CD4-positive, alpha-beta memory T cell (primary cell): Measurements from ENCODE around the gene IL17RD. TPM values are rescaled to one million over a fixed set of nuclear protein-coding genes. Genes with fewer than 3 reads are reported as not detected.
"Not testable (repeated sequence)": the region's sequence is repeated elsewhere in the genome, so short reads cannot be mapped to it uniquely, and the experiment has no call there.

Source experiments
- CTCF ChIA-PET: fragments of 350-600 bp; sonication (Branson Sonifier 250); formaldehyde crosslinking; loops from one replicate; lab custom pipeline; 2021; ENCODE audit warnings: inconsistent platforms; ENCODE audit not compliant: partially characterized antibody; lab: Charles Lee
- POLR2A ChIA-PET: fragments of 350-600 bp; sonication (Branson Sonifier 250); formaldehyde crosslinking; loops from one replicate; lab custom pipeline; 2021; ENCODE audit not compliant: partially characterized antibody; lab: Charles Lee
- DNase-seq, 5 donors: peaks; one replicate each; pipeline versions ENCODE4 v3.0.0 to v3.0.0-alpha.2; 2020 to 2022; ENCODE audit warnings: mixed read lengths in 1 of 5
- H3K27ac ChIP-seq: one replicate; pipeline ENCODE4 v1.7.0; 2013; ENCODE audit warnings: low read depth, low read length
- H3K27me3 ChIP-seq: 2 replicates; pipeline ENCODE4 v1.7.0; 2013; ENCODE audit warnings: mild to moderate bottlenecking, low read length, moderate library complexity; ENCODE audit not compliant: insufficient read depth
- H3K36me3 ChIP-seq: 2 replicates; pipeline ENCODE4 v1.7.0; 2013; ENCODE audit warnings: mild to moderate bottlenecking, low read length, moderate library complexity; ENCODE audit not compliant: insufficient read depth
- H3K4me1 ChIP-seq: 2 replicates; pipeline ENCODE4 v1.7.0; 2013; ENCODE audit warnings: mild to moderate bottlenecking, low read length, moderate library complexity; ENCODE audit not compliant: insufficient read depth
- H3K4me3 ChIP-seq, 2 donors: one replicate each; pipeline ENCODE4 v1.7.0; 2013; ENCODE audit warnings: low read length in 2 of 2, mild to moderate bottlenecking in 1 of 2
- H3K9me3 ChIP-seq, 2 donors: one replicate each; pipeline ENCODE4 v1.7.0; 2013; ENCODE audit warnings: low read length in 2 of 2, control low read depth in 1 of 2; ENCODE audit not compliant: control insufficient read depth in 1 of 2
- H3K27ac Mint-ChIP-seq, 7 donors: one replicate each; pipeline ENCODE4 v1.8.0; 2020 to 2021; ENCODE audit warnings: mixed read lengths in 7 of 7, mild to moderate bottlenecking in 6 of 7, inconsistent platforms in 3 of 7, moderate library complexity in 3 of 7
- H3K27me3 Mint-ChIP-seq, 2 donors: one replicate each; pipeline ENCODE4 v1.8.0; 2020 to 2021; ENCODE audit warnings: mixed read lengths in 2 of 2
- H3K36me3 Mint-ChIP-seq, 2 donors: one replicate each; pipeline ENCODE4 v1.8.0; 2020 to 2021; ENCODE audit warnings: mixed read lengths in 2 of 2, inconsistent platforms in 1 of 2, mild to moderate bottlenecking in 1 of 2
- H3K4me1 Mint-ChIP-seq, 4 donors: one replicate each; pipeline ENCODE4 v1.8.0; 2020 to 2021; ENCODE audit warnings: mixed read lengths in 4 of 4, mild to moderate bottlenecking in 1 of 4
- H3K4me3 Mint-ChIP-seq, 8 donors: one replicate each; pipeline ENCODE4 v1.8.0; 2020 to 2021; ENCODE audit warnings: mixed read lengths in 8 of 8, mild to moderate bottlenecking in 7 of 8, moderate library complexity in 6 of 8, inconsistent platforms in 3 of 8
- H3K9me3 Mint-ChIP-seq, 8 donors: one replicate each; pipeline ENCODE4 v1.8.0; 2020 to 2021; ENCODE audit warnings: mixed read lengths in 8 of 8, mild to moderate bottlenecking in 5 of 8, inconsistent platforms in 3 of 8, moderate library complexity in 1 of 8
- intact Hi-C: fragments of 100-400 bp; cut with micrococcal nuclease; formaldehyde crosslinking; loops from one replicate; pipeline ENCODE4 v1.15.1; 2023
- polyA plus RNA-seq, 2 donors: library from polyadenylated mRNA; unstranded; fragments of 300-500 nt; fragmentation: Illumina TruSeq; gene quantifications; one replicate each; pipeline ENCODE4 v1.2.3, GENCODE V29; 2021
- total RNA-seq, 2 experiments: library from RNA; stranded (reverse); gene quantifications; one replicate each; pipeline ENCODE4 v1.2.3, GENCODE V29; 2021

Gene IL17RD
- total and polyA plus RNA-seq, 4 experiments from 2014 or later: not detected

- Histone ChIP-seq H3K36me3 (no peaks in the 10 kb centered on the region), H3K27me3 (no peaks in the 10 kb centered on the region), H3K4me1 (no peaks in the 10 kb centered on the region), H3K4me3 (no peak overlapping the region), H3K27ac (no peak overlapping the region), H3K9me3 (no peaks in the 10 kb centered on the region)
- ChIA-PET CTCF (no interaction called here), POLR2A (no interaction called here)
- H3K27me3 Mint-ChIP-seq: peaks cover 3 to 17% of the 10 kb centered on the region in 2 donors
- no peak overlapping the region for H3K4me3 Mint-ChIP-seq
- DNase-seq: no peak
- intact Hi-C loops: no loop called here
- peaks cover 0 to 4% (median 0%) of the 10 kb centered on the region in 4 donors for H3K4me1 Mint-ChIP-seq
- H3K27ac Mint-ChIP-seq: no peak overlapping the region
- no peaks in the 10 kb centered on the region for H3K36me3 Mint-ChIP-seq
- no peaks in the 10 kb centered on the region for H3K9me3 Mint-ChIP-seq
Observed at GRCh38 chr3:57085211-57085610, 79.9 kb downstream of the IL17RD start.

GRCh38 chr3:57083266-57083995 lies 81.7 kb downstream of the IL17RD start:
- H3K36me3 Mint-ChIP-seq, intact Hi-C loops, H3K27ac Mint-ChIP-seq, H3K4me3 ChIP-seq, DNase-seq, H3K27ac ChIP-seq, H3K9me3 Mint-ChIP-seq, H3K36me3 ChIP-seq, H3K27me3 ChIP-seq, H3K9me3 ChIP-seq, H3K4me1 Mint-ChIP-seq, H3K4me1 ChIP-seq, POLR2A ChIA-PET, H3K4me3 Mint-ChIP-seq: not testable (repeated sequence)
- CTCF ChIA-PET: interaction anchor here (0.6 kb wide), 1 partner anchor 988 kb away, joined by 3 read pairs; no protein-coding TSS in a partner anchor
- H3K27me3 Mint-ChIP-seq: peaks cover 3 to 15% of the 10 kb centered on the region in 2 donors

DNA sequence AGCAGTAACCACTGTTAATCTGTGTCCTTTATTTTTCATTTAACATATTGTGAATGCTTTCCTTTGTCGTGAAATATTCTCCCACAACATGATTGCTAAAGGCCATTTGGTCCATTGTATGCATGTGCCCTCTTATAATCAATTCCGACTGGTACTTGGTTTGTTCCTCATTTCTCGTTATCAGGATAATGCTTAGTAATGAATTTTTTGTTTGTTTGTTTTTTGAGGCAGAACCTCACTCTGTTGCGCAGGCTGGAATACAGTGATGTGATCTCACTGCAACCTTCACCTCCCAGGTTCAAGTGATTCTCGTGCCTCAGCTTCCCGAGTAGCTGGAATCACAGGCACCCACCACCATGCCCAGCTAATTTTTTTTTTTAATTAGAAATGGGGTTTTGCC lies 82.7 kb downstream of the IL17RD start:
- Histone ChIP-seq H3K36me3 (no peaks in the 10 kb centered on the region), H3K27me3 (peaks cover 8% of the 10 kb centered on the region), H3K27ac (no peak overlapping the region), H3K4me3 (no peak overlapping the region), H3K9me3 (no peaks in the 10 kb centered on the region), H3K4me1 (peaks cover 10% of the 10 kb centered on the region)
- no peaks in the 10 kb centered on the region for H3K9me3 Mint-ChIP-seq
- no peak overlapping the region for H3K4me3 Mint-ChIP-seq
- H3K27me3 Mint-ChIP-seq: peaks cover 12 to 24% of the 10 kb centered on the region in 2 donors
- no peak for DNase-seq
- intact Hi-C loops: no loop called here
- no peaks in the 10 kb centered on the region for H3K36me3 Mint-ChIP-seq
- CTCF ChIA-PET: interaction anchor here (0.6 to 0.7 kb wide), 3 partner anchors 49 to 989 kb away, joined by 3 to 5 read pairs (median 3); no protein-coding TSS in a partner anchor
- POLR2A ChIA-PET: no interaction called here
- no peak overlapping the region for H3K27ac Mint-ChIP-seq
- peaks cover 3 to 18% (median 6%) of the 10 kb centered on the region in 4 donors for H3K4me1 Mint-ChIP-seq

- Mint-ChIP-seq H3K9me3 (no peaks in the 10 kb centered on the region), H3K36me3 (no peaks in the 10 kb centered on the region), H3K27ac (no peak overlapping the region), H3K4me3 (no peak overlapping the region), H3K27me3 (peaks cover 23 to 36% of the 10 kb centered on the region in 2 donors), H3K4me1 (peaks cover 3 to 22% (median 8%) of the 10 kb centered on the region in 4 donors)
- Histone ChIP-seq H3K4me1 (peaks cover 10% of the 10 kb centered on the region), H3K9me3 (no peaks in the 10 kb centered on the region), H3K4me3 (no peak overlapping the region), H3K27ac (no peak overlapping the region), H3K36me3 (no peaks in the 10 kb centered on the region), H3K27me3 (peaks cover 21% of the 10 kb centered on the region)
- intact Hi-C loops: no loop called here
- CTCF ChIA-PET: no interaction called here
- POLR2A ChIA-PET: no interaction called here
- DNase-seq: no peak
Observed at GRCh38 chr3:57081173-57081572, 84.0 kb downstream of the IL17RD start.

- H3K27me3 Mint-ChIP-seq: peaks cover 24 to 38% of the 10 kb centered on the region in 2 donors
- CTCF ChIA-PET: no interaction called here
- intact Hi-C loops: no loop called here
Observed at GRCh38 chr3:57080171-57080570, 85.0 kb downstream of the IL17RD start.

DNA sequence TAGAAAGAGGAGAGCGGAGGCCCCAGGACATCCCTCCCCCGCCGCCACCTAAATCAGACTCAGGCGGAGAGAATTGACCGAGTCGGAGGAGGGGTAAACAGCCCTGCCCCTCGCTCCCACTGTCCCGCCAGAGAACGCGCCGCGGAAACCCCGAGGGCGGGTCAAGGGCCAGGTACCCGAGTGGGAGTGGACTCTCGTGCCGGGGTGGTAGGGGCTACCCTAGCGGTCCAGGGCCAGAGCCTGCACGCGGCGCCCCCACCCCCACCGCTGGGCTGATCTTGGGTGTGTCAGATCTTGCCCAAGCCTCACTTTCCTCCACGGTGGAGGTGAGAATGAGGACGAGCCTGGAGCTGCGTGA lies 85.7 kb downstream of the IL17RD start:
- peak overlapping the region in 1 of 2 donors; percentile 28 for H3K4me3 ChIP-seq
- no peaks in the 10 kb centered on the region for H3K9me3 ChIP-seq
- no peaks in the 10 kb centered on the region for H3K36me3 ChIP-seq
- Mint-ChIP-seq H3K4me1 (peaks cover 3 to 22% (median 8%) of the 10 kb centered on the region in 4 donors), H3K27me3 (peaks cover 27 to 46% of the 10 kb centered on the region in 2 donors), H3K36me3 (peaks cover 0 to 3% of the 10 kb centered on the region in 2 donors), H3K4me3 (peak overlapping the region in 7 of 8 donors; percentile 4 to 86 (median 67)), H3K27ac (no peak overlapping the region), H3K9me3 (no peaks in the 10 kb centered on the region)
- H3K27ac ChIP-seq: no peak overlapping the region
- intact Hi-C loops: no loop called here
- ChIA-PET POLR2A (no interaction called here), CTCF (no interaction called here)
- H3K27me3 ChIP-seq: peaks cover 24% of the 10 kb centered on the region
- H3K4me1 ChIP-seq: peaks cover 10% of the 10 kb centered on the region
- DNase-seq: no peak

More at GRCh38 chr3:57080171-57080570, 85.0 kb downstream of the IL17RD start:
- Histone ChIP-seq H3K4me3 (no peak overlapping the region), H3K27me3 (peaks cover 24% of the 10 kb centered on the region), H3K36me3 (no peaks in the 10 kb centered on the region), H3K27ac (no peak overlapping the region), H3K4me1 (peaks cover 10% of the 10 kb centered on the region), H3K9me3 (no peaks in the 10 kb centered on the region)
- H3K4me3 Mint-ChIP-seq: peak overlapping the region; percentile 4 to 86 (median 64)
- no peaks in the 10 kb centered on the region for H3K9me3 Mint-ChIP-seq
- H3K36me3 Mint-ChIP-seq: peaks cover 0 to under 1% of the 10 kb centered on the region in 2 donors
- POLR2A ChIA-PET: no interaction called here
- DNase-seq: no peak
- no peak overlapping the region for H3K27ac Mint-ChIP-seq
- peaks cover 3 to 22% (median 8%) of the 10 kb centered on the region in 4 donors for H3K4me1 Mint-ChIP-seq

- no peak overlapping the region for H3K27ac Mint-ChIP-seq
- ChIA-PET POLR2A (no interaction called here), CTCF (no interaction called here)
- H3K27me3 ChIP-seq: peaks cover 24% of the 10 kb centered on the region
- H3K36me3 Mint-ChIP-seq: peaks cover 0 to 3% of the 10 kb centered on the region in 2 donors
- peak overlapping the region; percentile 66 to 82 (median 75) for H3K4me3 Mint-ChIP-seq
- intact Hi-C loops: no loop called here
- H3K27ac ChIP-seq: no peak overlapping the region
- H3K4me1 Mint-ChIP-seq: peaks cover 3 to 22% (median 8%) of the 10 kb centered on the region in 4 donors
- peaks cover 10% of the 10 kb centered on the region for H3K4me1 ChIP-seq
- H3K4me3 ChIP-seq: peak overlapping the region in 1 of 2 donors; percentile 49
- H3K9me3 Mint-ChIP-seq: no peaks in the 10 kb centered on the region
- DNase-seq: peak in 1 of 5 donors; percentile 7
- H3K9me3 ChIP-seq: no peaks in the 10 kb centered on the region
- no peaks in the 10 kb centered on the region for H3K36me3 ChIP-seq
- H3K27me3 Mint-ChIP-seq: peaks cover 30 to 52% of the 10 kb centered on the region in 2 donors
Observed at GRCh38 chr3:57078635-57079473, 86.3 kb downstream of the IL17RD start.
